DMS53 treated with DMSO at 0.1 percent for 48 hours (cell line): Measurements from ENCODE around the gene LAMP1.
A peak's percentile ranks its signal among the peaks of the same experiment; 100 is the strongest.
"Not testable (repeated sequence)": the region's sequence is repeated elsewhere in the genome, so short reads cannot be mapped to it uniquely, and the experiment has no call there.

Experiments used
- DNase-seq: peaks from one replicate; lab custom pipeline; 2025; ENCODE audit not compliant: unreplicated experiment; lab: John Stamatoyannopoulos, UW

Gene LAMP1, protein sequence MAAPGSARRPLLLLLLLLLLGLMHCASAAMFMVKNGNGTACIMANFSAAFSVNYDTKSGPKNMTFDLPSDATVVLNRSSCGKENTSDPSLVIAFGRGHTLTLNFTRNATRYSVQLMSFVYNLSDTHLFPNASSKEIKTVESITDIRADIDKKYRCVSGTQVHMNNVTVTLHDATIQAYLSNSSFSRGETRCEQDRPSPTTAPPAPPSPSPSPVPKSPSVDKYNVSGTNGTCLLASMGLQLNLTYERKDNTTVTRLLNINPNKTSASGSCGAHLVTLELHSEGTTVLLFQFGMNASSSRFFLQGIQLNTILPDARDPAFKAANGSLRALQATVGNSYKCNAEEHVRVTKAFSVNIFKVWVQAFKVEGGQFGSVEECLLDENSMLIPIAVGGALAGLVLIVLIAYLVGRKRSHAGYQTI

DNA sequence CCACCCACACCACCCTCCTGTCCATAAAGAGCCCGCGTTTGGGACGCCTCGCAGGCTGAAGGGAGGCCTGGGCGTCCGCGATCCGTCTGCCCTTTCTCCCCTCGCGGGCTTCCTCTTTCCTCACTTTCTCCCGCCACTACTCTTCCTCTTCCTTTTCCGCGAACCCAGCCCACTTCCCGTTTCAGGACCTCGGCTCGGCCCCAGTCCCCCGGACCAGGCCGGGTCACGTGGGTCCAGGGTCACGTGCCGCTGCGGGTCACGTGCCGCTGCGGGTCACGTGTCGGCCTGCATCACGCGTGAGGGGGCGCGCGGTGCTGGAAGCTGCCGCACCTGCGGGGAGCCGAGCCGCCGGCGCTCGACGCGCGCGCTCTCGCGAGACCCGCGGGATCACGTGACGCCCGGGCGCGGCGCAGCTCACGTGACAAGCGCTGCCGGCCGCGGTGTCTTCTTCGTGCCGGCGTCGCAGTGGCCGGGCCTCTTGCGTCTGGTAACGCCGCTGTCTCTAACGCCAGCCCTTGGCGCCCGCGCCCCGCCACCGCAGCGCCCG lies at the start of gene LAMP1:
Gene LAMP1, plus strand, starts transcription at position 417 of the 547 bp plus-strand sequence. CDS start 196 bp downstream, outside the sequence.
- DNase-seq = peak; percentile 41

DNA sequence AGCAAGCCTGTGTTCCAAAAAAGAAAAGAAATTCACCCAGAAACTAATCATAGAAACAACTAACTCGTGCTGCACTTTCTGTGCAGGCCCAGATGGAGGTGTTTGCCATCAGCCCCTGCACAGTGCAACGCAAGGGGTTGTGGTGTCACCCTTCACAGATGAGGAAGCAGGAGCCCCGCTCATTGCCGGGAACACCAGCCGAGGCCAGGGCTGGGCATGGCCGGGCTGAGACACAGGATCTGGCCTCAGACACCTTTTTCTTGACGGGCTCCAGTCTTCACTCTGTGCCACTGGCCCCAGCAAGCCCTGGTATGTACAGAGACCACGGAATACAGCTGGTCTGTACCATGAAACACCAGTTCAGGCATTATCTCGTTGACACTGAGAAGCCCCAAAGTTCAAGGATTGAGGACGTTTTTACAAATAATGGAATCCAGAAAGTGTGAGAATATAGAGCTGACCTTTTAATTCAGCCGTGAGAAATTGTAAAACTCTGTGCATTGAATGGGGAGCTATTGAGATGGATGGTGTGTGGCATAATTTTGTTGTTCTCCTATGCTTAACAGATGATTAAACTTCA lies 44.4 kb upstream of the LAMP1 start:
- DNase-seq = no peak

DNA sequence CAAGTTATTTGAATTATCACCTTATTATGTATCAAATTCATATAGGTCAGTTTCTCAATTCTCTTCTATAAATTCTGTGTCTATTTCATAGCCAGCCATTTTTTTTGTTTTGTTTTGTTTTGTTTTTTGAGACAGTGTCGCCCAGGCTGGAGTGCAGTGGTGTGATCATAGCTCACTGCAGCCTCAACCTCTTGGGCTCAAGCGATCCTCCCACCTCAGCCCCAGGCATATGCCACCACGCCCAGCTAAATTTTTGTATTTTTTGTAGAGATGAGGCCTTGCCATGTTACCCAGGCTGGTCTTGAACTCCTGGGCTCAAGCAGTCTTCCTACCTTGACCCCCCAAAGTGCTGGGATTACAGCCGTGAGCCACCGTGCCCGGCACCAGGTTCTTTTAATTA lies 39.1 kb upstream of the LAMP1 start:
- DNase-seq = not testable (repeated sequence)

DNA sequence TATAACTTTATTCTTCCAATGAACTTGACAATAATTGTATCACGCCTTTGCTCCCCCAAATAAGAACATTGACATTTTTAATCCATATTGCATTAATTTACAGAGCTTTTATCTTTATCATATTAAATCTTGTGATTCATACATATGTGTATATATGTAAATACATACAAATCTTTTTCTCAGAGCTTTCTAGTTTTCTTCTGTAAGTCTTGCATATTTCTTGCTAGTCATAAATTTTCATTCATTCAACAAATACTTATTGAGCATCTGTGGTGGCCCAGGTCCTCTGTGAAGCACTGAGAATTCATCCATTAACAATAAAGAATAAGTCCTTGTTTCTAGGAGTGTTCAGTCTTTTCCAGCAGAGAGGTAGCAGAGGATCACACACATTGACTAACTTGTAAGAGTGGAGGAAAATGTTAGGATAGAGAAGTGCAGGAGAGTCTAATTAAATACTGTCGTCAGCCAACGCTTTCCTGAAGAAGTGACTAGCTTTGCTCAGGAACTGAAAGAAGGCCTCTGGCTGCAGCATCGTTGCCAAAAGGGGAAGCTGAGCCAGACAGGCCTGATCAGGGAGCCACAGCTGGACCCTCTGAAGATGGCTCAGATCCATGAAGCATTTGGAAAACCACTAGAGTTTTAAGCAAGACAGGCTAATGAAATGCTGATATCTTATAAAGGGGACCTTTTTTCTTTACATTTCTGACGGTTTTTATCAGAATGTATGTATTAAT lies 38.6 kb upstream of the LAMP1 start:
- DNase-seq = no peak

DNA sequence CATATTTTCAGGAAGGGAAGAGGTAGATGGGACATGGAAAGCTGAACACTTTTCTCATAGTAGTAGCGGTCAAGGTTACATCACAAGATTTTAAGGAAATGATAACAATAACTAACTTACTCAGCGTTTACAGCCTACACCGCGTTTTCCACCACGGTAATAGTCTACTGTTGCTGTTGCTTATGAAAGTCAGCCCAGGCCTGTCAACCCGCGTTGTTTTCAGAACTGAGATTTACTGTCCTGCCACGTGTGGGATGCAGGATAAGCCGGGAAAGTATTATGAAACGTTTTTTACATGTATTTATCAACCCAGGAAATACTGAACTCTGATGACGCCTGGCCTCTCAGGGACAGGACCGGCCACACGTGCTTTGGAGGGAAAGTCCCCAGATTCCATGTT lies 36.0 kb upstream of the LAMP1 start:
- no peak for DNase-seq

DNA sequence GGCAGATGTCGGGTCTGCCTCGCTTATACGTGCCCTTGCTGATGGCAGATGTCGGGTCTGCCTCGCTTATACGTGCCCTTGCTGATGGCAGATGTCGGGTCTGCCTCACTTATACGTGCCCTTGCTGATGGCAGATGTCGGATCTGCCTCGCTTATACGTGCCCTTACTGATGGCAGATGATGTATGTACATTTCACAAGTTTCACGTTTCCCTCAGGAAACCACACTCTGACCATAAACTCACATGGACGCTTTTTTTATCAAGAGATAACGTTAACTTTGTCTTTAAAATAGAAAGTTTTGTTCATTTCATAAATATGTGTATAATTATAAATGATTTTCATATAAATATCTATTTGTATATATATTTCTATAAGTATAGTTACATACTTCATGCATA lies 34.0 kb upstream of the LAMP1 start:
- not testable (repeated sequence) for DNase-seq

DNA sequence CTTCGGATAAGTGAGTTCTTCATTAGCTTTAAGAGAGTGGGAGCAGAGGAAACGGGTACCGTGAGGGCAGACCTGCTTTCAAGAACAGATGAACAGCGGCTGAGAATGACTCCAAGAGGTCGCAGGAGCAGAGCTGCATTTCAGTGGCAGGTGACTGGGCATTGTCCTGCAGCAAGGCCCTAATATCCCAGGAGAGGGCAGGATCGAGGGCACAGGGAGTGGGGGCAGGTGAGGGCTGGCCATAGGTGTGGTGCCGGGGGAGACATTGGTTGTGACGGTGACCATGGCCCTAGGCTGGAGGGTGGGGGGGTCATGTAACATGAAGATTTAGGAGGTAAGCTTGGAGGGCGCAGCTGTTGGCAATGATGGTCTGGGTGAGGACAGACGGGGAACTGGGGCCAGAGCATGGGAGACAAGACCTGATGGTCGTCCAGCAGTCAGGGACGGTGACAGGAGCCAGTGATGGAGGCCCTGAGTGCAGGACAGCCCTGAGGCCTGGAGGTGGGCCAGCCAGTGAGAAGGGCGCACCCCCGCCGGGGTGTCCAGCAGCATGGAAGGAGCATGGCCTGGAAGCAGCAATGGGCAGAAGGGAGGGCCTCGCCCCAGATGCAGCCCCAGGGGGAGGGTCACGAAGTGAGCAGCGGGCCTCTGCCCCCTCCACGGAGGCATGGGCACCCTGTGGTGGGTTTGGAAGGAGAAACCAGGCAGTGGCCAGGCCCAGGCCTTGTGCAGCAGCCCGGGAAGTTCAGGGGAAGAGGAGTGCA lies 29.2 kb upstream of the LAMP1 start:
- no peak for DNase-seq

DNA sequence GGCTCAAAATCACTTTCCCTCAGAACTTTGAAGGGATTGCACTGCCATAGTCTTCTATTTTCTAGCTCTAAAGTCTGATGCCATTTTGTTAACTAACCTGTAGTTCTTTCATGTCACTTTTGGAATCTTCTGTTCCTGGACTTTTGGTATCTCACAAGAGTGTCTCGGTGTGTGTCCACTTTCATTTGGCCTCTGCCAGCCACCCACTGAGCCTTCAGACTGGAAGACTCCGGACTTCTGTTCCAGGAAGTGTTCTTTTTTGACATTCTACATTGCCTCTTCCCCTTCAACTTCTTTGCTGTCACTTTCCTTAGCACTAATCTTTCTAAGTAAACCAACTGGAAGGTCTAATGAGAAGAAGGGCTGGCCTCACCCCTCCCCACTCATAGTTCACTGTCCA lies 25.0 kb upstream of the LAMP1 start:
- no peak for DNase-seq

DNA sequence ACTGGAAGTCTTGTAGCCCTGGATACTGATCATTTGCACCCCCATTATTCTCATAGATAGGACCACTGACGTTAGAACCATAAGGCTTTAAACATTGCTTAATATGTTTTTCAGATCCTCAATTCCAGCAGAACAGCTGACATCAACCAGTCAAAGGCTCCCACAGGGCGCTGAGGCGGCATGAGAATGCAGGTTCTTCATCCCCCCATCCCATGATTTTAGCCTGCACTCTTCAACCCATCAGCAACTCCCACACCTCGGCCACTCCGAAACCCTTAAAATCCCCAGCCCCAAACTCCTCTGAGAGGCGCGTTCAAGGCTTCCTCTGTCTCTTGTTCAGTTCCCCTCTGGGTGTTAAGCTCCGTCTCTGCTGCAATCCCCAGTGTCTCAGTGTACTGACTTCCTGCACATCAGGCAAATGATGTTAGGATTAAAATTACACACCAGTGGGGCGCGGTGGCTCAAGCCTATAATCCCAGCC lies 24.3 kb upstream of the LAMP1 start:
- no peak for DNase-seq

DNA sequence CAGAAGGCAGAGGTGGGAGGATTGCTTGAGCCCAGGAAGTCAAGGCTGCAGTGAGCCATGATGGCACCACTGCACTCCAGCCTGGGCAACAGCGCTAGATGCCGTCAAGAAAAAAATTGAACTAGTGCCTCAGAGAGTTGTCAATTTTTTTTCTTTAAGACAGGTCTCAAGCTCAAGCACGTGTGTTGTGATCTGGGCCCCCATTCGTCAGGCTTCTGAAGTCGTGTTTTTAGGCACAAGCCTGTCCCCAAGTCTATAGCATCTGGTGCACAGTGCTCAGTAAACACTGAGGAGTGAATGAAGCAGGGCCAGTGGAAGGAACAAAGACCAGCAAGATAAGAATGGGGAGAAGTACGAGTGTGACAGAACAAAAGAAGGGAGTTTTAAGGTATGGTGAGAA lies 23.7 kb upstream of the LAMP1 start:
- no peak for DNase-seq

DNA sequence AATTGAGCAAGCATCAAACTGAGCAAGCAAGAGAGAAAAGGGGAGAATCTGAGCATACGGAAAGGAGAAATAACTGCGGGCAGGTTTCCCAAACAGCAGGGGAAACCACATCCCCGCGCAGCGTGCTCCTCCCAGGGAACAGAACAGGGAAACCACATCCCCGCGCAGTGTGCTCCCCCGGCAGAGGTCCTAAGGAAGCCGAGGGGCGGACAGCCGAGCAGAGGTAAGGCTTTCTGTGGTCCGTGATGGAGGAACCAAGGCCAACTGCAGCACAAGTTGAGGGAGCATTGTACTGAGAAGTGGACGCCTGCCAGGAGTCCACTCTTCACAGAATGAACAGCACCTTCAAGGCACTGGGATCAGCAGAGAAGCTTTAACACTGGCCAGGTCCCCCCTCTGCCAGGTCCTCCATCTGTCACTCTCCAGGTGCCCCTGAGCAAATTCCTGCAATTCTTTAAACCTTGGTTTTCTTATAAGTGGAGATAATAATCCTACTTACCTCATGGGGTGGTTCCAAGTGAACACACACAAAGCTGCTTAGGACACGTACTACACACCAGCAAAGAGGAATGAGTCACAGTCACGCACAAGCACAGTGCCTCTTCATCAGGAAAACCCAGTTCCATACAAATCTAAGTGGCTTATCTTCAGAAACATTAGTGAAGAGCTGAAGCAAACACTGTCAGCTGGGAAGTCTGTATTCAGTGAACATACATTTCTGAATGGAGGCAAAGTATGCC lies 23.0 kb upstream of the LAMP1 start:
- DNase-seq = peak; percentile 3

DNA sequence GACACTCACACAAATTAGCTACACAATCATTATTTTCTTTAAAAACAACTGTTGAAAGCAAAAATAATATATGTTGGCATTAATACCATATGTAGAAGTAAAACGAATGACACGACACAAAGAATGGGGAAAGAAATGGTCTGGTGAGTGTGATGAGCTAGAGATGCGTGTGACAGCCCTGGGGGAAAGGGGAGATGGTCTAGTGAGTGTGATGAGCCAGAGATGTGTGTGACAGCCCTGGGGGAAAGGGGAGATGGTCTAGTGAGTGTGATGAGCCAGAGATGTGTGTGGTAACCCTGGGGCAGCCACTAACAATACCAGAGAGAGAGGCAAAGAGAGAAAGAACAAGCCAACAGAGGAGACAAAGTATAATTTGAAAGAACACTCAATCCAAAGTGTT lies 22.3 kb upstream of the LAMP1 start:
- DNase-seq = no peak

DNA sequence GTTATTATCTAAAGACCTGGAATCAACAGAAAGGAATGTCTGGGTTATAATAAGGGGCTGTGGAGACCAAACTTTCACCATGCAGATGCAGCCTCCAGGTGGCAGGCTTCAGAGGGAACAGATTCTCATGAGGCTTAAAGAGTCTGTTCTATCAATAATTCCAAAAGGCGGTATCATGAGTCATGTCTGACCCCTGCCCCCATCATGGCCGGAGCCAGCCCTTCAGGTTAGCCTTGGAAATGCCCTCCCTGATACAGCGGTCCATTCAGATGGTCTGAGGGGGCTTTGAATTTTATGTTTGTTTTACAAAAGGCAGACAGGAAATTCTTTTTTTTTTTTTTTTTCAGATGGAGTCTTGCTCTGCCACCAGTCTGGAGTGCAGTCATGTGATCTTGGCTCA lies 21.7 kb upstream of the LAMP1 start:
- no peak for DNase-seq

DNA sequence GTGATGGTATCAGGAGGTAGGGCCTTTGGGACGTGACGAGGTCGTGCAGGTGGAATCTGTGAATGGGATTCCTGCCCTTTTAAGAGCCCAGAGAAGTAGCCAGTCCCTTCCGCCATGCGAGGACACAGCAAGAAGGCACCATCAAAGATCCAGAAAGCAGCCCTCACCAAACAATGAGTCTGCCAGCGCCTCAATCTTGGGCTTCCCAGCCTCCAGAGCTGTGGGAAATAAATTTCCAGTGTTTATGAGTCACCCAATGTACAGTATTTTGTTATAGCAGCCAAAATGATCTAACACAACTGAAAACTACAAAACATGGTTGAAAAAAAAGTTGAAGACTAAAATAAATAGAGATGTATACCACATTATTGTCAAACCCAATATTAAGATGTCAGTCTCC lies 16.9 kb upstream of the LAMP1 start:
- no peak for DNase-seq

DNA sequence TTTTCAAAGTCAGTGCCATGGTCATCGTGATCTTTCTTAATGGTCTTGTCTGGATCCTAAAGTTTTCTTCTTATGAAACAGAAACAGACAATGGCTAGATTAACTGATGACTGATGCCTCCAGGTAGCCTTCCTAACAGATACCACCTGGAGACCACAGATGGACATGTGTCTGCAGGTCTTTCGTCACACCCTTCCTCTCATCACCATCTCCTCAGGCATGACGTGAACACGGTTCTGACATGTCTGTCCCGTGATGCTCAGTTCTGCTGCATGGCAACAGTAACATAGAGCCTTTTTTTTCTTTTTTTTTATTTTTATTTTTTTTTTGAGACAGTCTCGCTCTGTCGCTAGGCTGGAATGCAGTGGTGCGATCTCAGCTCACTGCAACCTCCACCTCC lies 13.1 kb upstream of the LAMP1 start:
- no peak for DNase-seq

DNA sequence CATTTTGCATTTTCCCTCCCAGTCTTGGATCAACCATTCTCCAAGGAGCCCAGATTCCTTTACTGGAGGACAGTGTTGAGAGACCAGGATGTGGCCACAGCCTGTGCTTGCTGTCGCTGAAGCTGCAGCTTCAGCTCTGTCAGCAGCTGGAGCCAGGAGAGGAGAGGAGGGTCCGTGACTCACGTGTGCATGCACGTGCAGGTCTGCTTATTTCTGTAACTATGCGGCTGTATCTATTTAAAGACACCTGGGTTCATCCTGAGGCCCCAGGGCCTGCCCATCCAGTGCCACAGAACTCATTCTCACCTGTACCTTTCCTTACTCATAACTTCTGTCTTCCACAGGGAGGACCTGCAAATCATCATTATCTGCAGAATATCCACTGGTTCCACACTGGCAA lies 8.2 kb upstream of the LAMP1 start:
- DNase-seq = no peak

DNA sequence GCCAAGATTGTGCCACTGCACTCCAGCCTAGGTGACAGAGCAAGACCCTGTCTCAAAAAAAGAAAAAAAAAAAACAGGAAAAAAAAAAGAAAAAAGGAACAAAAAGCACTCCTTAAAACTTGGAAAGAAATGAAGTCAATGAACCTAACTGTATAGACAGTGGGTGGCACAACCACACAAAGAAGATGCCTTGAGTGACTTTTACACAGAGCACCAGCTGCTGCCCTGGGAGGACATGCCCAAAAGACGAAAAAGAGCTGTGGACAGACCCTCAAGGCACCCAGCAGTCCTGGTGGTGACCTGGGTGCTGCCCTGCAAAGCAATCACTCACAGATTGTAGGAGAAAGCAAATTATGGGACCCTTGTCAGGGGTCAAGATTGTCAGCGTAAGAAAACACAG lies 5.9 kb upstream of the LAMP1 start:
- no peak for DNase-seq

DNA sequence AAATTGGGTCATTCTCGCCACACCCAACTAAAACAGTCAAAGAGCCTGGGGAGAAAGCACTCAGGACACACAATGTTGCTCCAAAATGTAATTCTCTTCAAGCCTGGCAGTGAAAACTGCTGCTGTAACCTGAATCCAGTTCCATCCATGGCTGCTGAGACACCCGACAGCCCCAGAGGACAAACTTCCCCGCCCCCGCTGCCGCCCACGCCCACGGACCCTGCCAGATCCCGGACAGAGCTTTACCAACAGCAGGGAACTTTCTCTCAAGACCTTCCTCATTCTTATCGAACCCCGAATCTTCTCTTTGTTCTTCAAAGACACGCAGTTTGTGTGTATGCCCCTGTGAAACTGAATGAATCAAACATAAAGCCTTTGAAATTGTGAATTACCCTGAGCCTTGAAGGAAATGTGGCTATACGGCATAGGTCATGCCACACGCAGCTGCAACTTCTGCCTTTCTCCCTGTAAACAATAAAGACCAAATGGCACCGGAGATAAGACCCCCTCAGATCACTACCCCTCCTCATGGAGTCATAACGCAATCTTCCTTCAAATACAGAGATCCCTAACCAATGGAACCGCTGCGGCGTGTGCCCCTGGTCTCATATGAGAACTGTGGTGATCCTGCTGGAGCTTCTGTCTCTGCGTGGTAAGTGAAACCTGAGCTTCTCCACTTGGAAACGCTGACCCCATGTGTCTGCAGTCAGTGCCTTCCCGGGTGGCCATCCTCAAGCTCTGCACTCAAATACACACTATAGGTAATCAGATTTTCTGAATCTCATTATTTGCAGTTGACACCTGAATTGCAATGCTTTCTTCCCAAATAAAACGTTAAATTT lies 4.8 kb upstream of the LAMP1 start:
- peak; percentile 1 for DNase-seq

DNA sequence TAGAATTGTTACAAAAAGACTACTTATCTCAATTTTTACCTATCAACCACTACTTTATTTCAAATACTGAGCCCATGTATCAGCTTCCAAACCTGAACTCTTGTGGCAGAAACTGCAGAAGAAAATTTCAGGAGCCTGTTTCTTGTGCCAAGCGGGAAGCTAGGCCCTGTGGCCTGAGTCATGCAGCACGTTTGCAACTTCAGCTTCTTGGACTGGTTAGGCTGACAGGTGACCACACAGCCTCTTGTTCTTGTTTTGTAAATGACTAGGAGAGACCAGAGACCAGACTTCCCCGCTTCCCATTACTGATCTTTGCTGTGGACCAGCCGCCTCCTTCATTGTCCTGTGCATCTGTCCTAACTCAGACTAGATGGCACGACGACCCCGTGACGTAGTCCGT lies 3.4 kb upstream of the LAMP1 start:
- DNase-seq = no peak
